AG10803 (cell line): ENCODE measurements around the gene SLC1A2.
A peak's percentile ranks its signal among the peaks of the same experiment; 100 is the strongest.

Experiments used
- DNase-seq: peaks from one replicate; pipeline ENCODE4 v3.0.0; 2010; ENCODE audit warnings: low read depth
- H3K4me3 ChIP-seq: 2 replicates; pipeline ENCODE4 v1.5.1; 2011; ENCODE audit warnings: mild to moderate bottlenecking, low read length, control low read depth
- TF ChIP-seq, protein P1 (sequence below): conservative IDR thresholded peaks from 2 replicates; pipeline ENCODE4 v1.5.1; 2011; ENCODE audit warnings: mild to moderate bottlenecking, low read length, control low read depth, inconsistent platforms

SLC1A2 gene

DNA sequence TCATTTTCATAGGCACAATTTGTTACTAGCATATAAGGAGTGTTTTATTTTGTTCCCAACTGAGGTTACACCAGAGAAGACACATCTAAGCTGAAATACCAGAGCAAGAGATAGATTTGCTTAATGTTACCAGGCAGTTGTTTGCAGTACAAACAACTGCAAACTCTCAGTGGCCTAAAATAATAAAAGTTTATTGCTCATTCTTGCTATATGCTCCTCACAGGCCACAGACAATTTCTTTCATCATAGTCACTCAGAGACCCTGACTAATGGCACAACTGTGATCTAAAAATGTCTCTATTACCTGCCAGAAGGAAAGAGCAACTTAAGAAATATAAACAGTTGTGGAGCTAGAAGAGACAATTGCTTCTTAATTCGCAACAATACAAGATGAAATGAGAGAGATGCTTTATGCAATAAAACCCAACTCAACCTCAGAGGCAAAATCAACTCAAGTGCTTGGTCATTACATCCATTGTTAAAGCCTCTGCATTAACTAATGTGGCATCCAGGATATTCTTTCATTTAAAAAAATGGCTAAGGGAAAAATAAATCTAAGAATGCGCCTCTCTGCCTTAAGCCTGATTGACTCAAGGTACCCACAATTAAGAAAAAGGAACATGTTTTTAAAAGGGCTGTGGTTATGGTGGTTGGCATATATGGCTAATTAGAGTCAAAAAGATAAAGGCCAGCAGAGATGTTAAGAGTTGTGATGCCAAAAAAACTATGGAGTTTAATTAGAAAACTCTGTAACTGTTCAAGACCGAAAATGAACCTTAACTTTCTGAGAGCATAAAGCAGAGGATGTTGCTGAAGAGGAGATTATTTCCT, 176.7 kb downstream of the SLC1A2 start:
- TF ChIP-seq, protein P1, sequence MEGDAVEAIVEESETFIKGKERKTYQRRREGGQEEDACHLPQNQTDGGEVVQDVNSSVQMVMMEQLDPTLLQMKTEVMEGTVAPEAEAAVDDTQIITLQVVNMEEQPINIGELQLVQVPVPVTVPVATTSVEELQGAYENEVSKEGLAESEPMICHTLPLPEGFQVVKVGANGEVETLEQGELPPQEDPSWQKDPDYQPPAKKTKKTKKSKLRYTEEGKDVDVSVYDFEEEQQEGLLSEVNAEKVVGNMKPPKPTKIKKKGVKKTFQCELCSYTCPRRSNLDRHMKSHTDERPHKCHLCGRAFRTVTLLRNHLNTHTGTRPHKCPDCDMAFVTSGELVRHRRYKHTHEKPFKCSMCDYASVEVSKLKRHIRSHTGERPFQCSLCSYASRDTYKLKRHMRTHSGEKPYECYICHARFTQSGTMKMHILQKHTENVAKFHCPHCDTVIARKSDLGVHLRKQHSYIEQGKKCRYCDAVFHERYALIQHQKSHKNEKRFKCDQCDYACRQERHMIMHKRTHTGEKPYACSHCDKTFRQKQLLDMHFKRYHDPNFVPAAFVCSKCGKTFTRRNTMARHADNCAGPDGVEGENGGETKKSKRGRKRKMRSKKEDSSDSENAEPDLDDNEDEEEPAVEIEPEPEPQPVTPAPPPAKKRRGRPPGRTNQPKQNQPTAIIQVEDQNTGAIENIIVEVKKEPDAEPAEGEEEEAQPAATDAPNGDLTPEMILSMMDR = no peak
- no peak overlapping the region for H3K4me3 ChIP-seq
- no peak for DNase-seq

DNA sequence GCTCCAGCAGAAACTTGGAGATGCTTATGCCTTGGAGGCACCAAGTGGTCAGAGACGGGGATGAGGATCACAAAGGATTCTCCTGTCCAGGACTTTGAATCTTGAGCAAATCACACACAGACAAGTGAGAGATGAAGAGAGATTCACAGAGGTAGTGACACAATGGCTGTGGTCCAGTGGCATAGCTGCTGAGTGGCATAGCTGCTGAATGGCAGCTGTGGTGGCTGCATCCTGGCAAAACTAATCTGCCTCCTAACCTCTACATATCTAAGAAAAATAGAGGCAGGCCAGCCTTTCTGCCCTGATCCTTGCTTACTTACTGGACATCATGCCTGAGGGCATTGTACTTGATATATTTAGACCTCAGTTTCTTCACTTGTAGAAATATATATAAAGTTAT, 177.8 kb downstream of the SLC1A2 start:
- no peak for DNase-seq
- no peak overlapping the region for H3K4me3 ChIP-seq
- TF ChIP-seq, protein P1 = no peak

DNA sequence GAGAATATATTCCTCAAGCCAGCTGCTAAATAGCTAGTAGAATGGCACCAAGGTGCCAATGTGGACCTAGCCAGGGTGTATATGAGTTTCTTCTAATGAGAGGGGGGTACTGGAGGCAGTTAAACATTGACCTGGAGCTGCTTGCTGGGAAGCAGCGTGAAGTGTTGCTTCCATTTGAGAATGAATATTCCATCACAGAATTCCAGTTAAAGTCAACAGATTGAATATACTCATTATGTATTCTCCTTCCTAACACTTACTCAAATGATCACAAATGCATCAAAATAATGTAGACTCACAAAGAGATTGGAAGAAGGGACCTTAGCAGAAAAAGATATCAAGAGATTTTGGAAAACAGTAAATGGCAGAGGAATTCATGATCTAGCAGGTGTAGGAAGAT, 178.3 kb downstream of the SLC1A2 start:
- no peak overlapping the region for H3K4me3 ChIP-seq
- no peak for DNase-seq
- TF ChIP-seq, protein P1 = no peak

DNA sequence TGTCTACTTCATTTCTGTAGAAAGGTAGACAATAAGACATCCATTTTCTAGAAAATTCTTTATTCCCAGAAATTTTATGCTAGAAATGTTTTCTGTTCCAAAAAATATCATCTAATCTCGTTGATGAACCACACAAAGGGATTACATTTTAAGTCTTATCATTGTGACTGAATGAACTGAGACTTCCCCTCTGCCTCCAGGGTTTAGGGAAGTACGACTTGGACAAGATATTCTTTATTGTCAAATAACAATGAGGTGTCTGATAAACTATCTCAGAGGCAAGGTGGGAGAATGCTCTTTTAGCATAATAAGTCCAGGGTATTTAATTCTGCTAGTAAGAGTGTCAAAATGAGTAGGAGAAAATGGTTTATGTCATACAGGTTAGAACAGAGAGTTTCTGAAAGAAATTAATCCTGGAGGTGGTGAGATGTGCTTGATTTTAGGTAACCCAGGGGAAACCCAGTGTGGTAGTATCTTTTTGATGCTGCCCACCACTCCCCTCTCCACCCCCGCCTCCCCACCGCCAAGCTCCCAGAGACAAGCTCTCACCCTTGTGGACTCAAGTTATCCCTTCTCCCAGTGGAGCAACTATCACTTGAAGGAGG, 179.8 kb downstream of the SLC1A2 start:
- H3K4me3 ChIP-seq = no peak overlapping the region
- TF ChIP-seq, protein P1 = no peak
- no peak for DNase-seq

DNA sequence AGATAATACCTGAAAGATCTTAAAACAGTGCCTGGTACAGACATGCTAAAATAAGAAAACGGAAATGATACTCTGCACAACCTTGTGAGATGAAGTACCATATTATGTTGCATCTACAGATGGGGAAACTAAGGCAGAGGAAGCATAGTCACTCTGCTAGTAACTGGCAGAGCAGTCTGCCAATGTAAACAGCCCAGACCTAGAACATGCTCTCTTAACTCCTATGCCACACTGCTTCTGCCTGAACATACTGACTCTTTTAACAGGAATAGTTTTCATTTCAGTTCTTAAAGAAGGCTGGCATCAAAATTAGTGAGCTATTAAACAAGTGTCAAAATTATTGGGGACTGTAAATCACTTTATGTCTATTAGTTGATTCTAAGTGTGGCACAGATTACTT, 180.5 kb downstream of the SLC1A2 start:
- TF ChIP-seq, protein P1 = no peak
- DNase-seq = no peak
- H3K4me3 ChIP-seq = no peak overlapping the region

DNA sequence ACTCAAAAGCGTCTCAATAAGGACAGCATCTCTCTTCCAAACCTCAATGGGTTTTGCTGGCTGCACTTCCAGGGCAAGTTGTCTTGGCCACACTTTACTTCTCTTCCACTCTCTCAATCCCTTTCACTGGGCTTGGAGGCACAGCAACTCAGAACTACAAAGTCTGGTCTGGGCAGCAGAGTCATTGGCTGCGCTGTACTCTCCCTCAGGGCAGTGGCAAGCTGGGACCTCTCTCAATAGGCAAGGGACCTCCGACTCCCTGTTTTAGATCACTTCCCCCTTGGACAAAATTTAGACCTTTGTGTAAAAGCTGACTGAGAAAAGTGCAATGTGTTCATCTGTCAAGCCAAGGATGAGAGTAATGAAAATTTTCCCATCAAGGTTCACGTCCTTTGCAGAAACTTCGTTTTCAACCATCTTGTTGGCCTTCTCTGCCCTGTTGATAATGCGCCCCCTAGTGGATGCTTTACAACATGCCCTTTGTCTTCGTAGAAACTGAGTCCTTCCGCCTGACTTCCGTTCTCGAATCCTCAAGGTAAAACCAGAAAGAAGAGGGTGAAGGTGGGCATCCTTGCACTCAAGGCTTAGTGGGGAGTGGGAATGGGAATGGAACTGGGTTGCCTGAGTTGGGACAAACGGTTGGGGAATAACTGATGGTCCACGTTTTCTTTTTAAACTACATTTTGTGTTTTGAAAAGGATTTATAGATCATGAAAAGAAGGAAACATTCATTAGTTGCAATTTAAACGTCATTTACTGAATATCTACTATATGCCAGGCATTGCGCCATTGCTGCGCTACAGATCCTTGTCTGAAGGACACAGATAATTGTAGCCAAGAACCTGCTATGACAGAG, 181.3 kb downstream of the SLC1A2 start:
- H3K4me3 ChIP-seq = no peak overlapping the region
- no peak for DNase-seq
- TF ChIP-seq, protein P1 = peak; percentile 48
